Type B pancreatic cell (in vitro differentiated cells): ENCODE measurements around the gene GRM4. TPM values are rescaled to one million over a fixed set of nuclear protein-coding genes. Genes with fewer than 3 reads are reported as not detected.

Experiments used
- DNase-seq: peaks from one replicate; pipeline ENCODE4 v3.0.0; 2021; ENCODE audit warnings: mixed read lengths; ENCODE audit not compliant: unreplicated experiment; ENCODE audit errors: extremely low spot score
- H3K27ac Mint-ChIP-seq: 2 replicates; pipeline ENCODE4 v1.8.0; 2021; ENCODE audit warnings: mild to moderate bottlenecking, mixed read lengths
- H3K27me3 Mint-ChIP-seq: 2 replicates; pipeline ENCODE4 v1.8.0; 2021; ENCODE audit warnings: mixed read lengths
- H3K36me3 Mint-ChIP-seq: 2 replicates; pipeline ENCODE4 v1.8.0; 2021; ENCODE audit warnings: mixed read lengths
- H3K4me1 Mint-ChIP-seq: one replicate; pipeline ENCODE4 v1.8.0; 2021; ENCODE audit warnings: mixed read lengths; ENCODE audit not compliant: unreplicated experiment
- H3K4me3 Mint-ChIP-seq: 2 replicates; pipeline ENCODE4 v1.8.0; 2021; ENCODE audit warnings: mild to moderate bottlenecking, mixed read lengths
- H3K9me3 Mint-ChIP-seq: 2 replicates; pipeline ENCODE4 v1.8.0; 2021; ENCODE audit warnings: mixed read lengths
- CTCF ChIP-seq: fragments of 200-600 bp; sonication (generic); conservative IDR thresholded peaks from 2 replicates; pipeline ENCODE4 v1.5.0; 2021; ENCODE audit warnings: antibody characterized with exemption, mild to moderate bottlenecking
- total RNA-seq: library from RNA; stranded (reverse); gene quantifications from 2 replicates; pipeline ENCODE4 v1.2.1, GENCODE V29; 2021; ENCODE audit warnings: low replicate concordance

Gene GRM4
- total RNA-seq, 1 donor from 2014 or later = 2.2 TPM

GRCh38 chr6:34155471-34156300 lies 9.8 kb upstream of the GRM4 start:
- Mint-ChIP-seq H3K27me3 (peaks cover 47% of the 10 kb centered on the region), H3K36me3 (no peaks in the 10 kb centered on the region), H3K9me3 (no peaks in the 10 kb centered on the region), H3K4me1 (peaks cover 4% of the 10 kb centered on the region), H3K4me3 (no peak overlapping the region), H3K27ac (no peak overlapping the region)
- no peak for DNase-seq
- TF ChIP-seq CTCF = no peak

- peaks cover 55% of the 10 kb centered on the region for H3K27me3 Mint-ChIP-seq
- peak; percentile 90 for DNase-seq
- H3K27ac Mint-ChIP-seq = no peak overlapping the region
- peak overlapping the region; percentile 35 for H3K4me3 Mint-ChIP-seq
- H3K4me1 Mint-ChIP-seq = peaks cover 4% of the 10 kb centered on the region
- H3K9me3 Mint-ChIP-seq = no peaks in the 10 kb centered on the region
- no peaks in the 10 kb centered on the region for H3K36me3 Mint-ChIP-seq
- TF ChIP-seq CTCF = peak; percentile 100
Measured at GRCh38 chr6:34154668-34155447, 9.0 kb upstream of the GRM4 start.

- Mint-ChIP-seq H3K27ac (no peak overlapping the region), H3K36me3 (no peaks in the 10 kb centered on the region), H3K9me3 (no peaks in the 10 kb centered on the region), H3K4me1 (peaks cover 9% of the 10 kb centered on the region), H3K4me3 (no peak overlapping the region), H3K27me3 (peaks cover 70% of the 10 kb centered on the region)
- TF ChIP-seq CTCF = no peak
- DNase-seq = no peak
Measured at GRCh38 chr6:34152806-34153520, 7.1 kb upstream of the GRM4 start.

- no peaks in the 10 kb centered on the region for H3K36me3 Mint-ChIP-seq
- H3K4me3 Mint-ChIP-seq = no peak overlapping the region
- peaks cover 9% of the 10 kb centered on the region for H3K4me1 Mint-ChIP-seq
- no peak for TF ChIP-seq CTCF
- no peak overlapping the region for H3K27ac Mint-ChIP-seq
- no peaks in the 10 kb centered on the region for H3K9me3 Mint-ChIP-seq
- H3K27me3 Mint-ChIP-seq = peaks cover 71% of the 10 kb centered on the region
- DNase-seq = no peak
Measured at GRCh38 chr6:34152042-34152524, 6.2 kb upstream of the GRM4 start.

GRCh38 chr6:34151321-34152041 lies 5.6 kb upstream of the GRM4 start:
- Mint-ChIP-seq H3K27ac (no peak overlapping the region), H3K9me3 (no peaks in the 10 kb centered on the region), H3K36me3 (no peaks in the 10 kb centered on the region), H3K27me3 (peaks cover 73% of the 10 kb centered on the region), H3K4me3 (peak overlapping the region; percentile 21), H3K4me1 (peaks cover 9% of the 10 kb centered on the region)
- no peak for TF ChIP-seq CTCF
- DNase-seq = no peak
